Omental fat pad (tissue), 4 donors: Measurements from ENCODE around the gene PLIN3. TPM values are rescaled to one million over a fixed set of nuclear protein-coding genes. Genes with fewer than 3 reads are reported as not detected.
"Not testable (repeated sequence)": the region's sequence is repeated elsewhere in the genome, so short reads cannot be mapped to it uniquely, and the experiment has no call there.

Source experiments
- ATAC-seq: fragments of 150-250 bp; one replicate; pipeline ENCODE4 v1.9.1; 2016; ENCODE audit warnings: mild to moderate bottlenecking, moderate library complexity; ENCODE audit not compliant: low FRiP score
- DNase-seq: peaks from one replicate; pipeline ENCODE4 v3.0.0-alpha.2; 2019; ENCODE audit warnings: low spot score
- total RNA-seq, 4 donors: library from RNA; depleted of rRNA; stranded (reverse); fragments of >200 nt; gene quantifications; one replicate each; pipeline ENCODE4 v1.1.0, GENCODE V29; 2016
- TF ChIP-seq, protein P1 (sequence below), 3 donors: fragments of 450-650 bp; IDR thresholded peaks; one replicate each; pipeline ENCODE4 v1.5.1; 2016 to 2017; ENCODE audit warnings: antibody characterized with exemption in 3 of 3, mild to moderate bottlenecking in 3 of 3, moderate library complexity in 2 of 3

The PLIN3 gene
- total RNA-seq, 4 donors from 2014 or later, result 23.1 to 64.0 (median 33.8) TPM

DNA sequence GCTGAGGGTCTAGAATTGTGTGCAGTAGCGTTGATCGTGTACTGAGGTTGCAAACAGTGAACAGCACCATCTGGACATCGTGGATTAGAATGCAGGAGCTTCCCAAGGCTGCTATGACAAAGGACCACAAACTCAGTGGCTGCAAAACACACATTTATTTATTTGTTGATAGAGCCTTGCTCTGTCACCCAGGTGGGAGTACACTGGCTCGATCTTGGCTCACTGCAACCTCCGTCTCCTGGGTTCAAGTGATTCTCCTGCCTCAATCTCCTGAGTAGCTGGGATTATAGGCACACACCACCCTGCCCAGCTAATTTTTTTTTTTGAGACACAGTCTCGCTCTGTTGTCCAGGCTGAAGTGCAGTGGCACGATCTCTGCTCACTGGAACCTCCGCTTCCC lies 39.5 kb upstream of the PLIN3 start:
- TF ChIP-seq, protein P1, sequence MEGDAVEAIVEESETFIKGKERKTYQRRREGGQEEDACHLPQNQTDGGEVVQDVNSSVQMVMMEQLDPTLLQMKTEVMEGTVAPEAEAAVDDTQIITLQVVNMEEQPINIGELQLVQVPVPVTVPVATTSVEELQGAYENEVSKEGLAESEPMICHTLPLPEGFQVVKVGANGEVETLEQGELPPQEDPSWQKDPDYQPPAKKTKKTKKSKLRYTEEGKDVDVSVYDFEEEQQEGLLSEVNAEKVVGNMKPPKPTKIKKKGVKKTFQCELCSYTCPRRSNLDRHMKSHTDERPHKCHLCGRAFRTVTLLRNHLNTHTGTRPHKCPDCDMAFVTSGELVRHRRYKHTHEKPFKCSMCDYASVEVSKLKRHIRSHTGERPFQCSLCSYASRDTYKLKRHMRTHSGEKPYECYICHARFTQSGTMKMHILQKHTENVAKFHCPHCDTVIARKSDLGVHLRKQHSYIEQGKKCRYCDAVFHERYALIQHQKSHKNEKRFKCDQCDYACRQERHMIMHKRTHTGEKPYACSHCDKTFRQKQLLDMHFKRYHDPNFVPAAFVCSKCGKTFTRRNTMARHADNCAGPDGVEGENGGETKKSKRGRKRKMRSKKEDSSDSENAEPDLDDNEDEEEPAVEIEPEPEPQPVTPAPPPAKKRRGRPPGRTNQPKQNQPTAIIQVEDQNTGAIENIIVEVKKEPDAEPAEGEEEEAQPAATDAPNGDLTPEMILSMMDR (IDR thresholded peaks at IDR 0.05), result no peak
- DNase-seq (no peak), ATAC-seq (no peak)

DNA sequence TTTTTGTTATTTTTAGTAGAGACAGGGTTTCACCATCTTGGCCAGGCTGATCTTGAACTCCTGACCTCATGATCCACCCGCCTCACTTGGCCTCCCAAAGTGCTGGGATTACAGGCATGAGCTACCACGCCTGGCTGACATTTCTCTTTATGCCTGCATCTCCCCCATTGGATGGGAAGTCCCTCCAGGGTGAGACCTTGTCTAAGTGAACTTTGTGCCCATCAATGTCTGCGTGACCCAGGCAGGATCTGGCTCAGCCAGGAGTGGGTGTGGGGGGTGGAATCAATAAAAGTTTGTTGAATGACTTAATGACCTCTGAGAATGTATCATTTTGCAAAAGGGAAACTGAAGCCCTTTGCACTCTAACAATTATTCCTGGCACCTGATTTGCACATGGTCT lies 37.0 kb upstream of the PLIN3 start:
- ATAC-seq (no peak), DNase-seq (no peak)
- TF ChIP-seq, protein P1 (IDR thresholded peaks at IDR 0.05), result no peak

DNA sequence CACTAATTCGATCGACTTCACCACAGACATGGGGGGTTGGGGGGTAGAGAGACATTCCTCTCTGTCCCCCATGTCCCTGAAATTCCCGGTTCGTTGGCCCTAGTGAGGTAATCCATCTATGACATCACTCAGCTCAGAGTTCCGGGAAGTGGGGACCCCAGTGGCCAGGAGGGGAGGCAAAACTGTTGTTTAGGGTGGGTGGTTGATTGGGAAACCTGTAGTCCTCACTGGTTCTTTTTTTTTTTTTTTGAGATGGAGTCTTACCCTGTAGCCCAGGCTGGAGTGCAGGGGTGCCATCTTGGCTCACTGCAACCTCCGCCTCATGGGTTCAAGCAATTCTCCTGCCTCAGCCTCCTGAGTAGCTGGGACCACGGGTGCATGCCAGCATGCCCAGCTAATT lies 35.3 kb upstream of the PLIN3 start, which contains the start of gene ARRDC5:
Gene ARRDC5, minus strand, starts transcription at position 101 of the 400 bp plus-strand sequence. Its CDS starts 71 bp downstream, at position 30.
- ATAC-seq, result no peak
- DNase-seq, result no peak
- TF ChIP-seq, protein P1 (IDR thresholded peaks at IDR 0.05), result no peak

DNA sequence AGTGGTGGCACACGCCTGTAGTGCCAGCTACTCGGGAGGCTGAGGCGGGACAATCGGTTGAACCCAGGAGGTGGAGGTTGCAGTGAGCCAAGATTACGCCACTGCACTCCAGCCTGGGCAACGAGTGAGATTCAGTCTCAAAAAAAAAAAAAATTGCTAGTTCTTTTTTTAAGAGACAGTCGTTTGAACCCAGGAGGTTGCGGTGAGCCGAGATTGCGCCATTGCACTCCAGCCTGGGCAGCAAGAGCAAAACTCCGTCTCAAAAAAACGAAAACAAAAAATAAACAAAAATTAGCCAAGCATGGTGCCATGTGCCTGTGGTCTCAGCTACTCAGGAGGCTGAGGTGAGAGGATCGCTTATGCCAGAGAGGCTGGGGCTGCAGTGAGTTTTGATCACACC lies 33.4 kb upstream of the PLIN3 start:
- not testable (repeated sequence) for DNase-seq, ATAC-seq

DNA sequence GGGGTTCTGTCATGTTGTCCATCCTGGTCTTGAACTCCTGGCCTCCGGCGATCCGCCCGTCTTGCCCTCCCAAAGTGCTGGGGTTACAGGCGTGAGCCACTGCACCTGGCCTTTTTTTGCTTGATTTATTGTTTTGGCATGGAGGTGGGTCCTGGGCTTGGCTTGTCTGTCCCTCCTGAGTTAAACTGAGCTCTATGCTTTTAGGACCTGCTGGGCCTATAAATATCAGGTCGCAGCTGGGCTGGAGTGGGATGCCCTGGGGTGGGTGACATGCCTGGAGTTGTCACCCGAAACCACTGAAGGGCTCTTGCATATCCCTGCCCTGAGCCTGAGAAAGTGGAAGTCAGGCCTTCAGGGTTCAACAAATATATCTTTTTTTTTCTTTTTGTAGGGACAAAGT lies 29.7 kb upstream of the PLIN3 start:
- ATAC-seq (no peak), DNase-seq (no peak)
- TF ChIP-seq, protein P1 (IDR thresholded peaks at IDR 0.05), result no peak

DNA sequence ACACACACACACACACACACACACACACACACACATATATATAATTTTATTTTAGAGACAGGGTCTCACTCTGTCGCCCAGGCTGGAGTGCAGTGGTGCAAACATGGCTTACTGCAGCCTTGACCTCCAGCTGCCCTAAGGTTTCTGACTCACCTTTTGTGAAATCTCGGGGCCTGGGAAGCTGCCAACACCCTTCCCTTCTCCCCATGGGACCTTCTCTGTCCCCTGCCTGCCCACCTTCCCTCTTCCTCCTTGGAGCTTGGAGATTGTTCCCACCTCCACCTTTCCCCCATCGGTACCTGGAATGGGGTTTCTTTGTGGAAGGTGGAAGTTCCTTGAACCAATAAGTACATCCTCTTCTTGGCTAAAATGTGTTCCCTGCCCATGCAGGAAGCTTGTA lies 28.9 kb upstream of the PLIN3 start:
- ATAC-seq (no peak), DNase-seq (no peak)
- TF ChIP-seq, protein P1 (IDR thresholded peaks at IDR 0.05), result no peak

DNA sequence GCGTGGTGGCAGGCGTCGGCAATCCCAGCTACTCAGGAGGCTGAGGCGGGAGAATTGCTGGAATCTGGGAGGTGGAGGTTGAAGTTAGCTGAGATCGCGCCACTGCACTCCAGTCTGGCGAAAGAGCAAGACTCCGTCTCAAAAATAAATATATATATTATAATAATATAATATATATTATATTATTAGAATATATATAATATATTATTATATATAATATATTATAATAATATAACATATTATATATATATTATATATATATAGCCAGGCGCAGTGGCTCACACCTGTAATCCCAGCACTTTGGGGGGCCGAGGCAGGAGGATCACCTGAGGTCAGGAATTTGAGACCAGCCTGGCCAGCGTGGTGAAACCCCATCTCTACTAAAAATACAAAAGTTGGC lies 25.5 kb upstream of the PLIN3 start:
- not testable (repeated sequence) for ATAC-seq, DNase-seq

DNA sequence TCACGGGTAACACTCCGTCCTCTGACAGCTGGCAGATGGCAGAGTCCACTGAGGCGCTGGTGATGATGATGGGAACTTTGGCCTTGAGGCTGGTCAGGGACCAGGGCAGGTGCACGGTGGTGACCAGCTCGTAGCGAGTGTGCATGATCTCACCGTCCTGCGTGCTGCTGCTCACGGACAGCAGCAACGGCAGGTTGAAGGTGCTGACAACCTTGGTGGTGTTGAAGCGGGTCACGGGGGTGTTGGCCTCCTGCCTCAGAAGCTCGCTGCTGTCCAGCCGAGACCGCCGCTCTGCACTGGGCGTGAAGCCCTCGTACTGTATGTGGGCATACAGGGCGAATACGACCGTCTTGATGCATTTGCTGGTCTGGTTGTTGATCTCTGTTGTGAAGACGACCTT lies 23.6 kb upstream of the PLIN3 start:
- ATAC-seq, result no peak
- DNase-seq, result no peak
- TF ChIP-seq, protein P1 (IDR thresholded peaks at IDR 0.05), result no peak
